Fibroblast of mammary gland (primary cell): ENCODE measurements around the gene TSPOAP1.

Experiments used
- DNase-seq: peaks from one replicate; pipeline ENCODE4 v3.0.0-alpha.2; 2010; ENCODE audit warnings: low read depth
- H3K4me3 ChIP-seq: 2 replicates; pipeline ENCODE4 v1.5.1; 2011; ENCODE audit warnings: low read depth, mild to moderate bottlenecking, low read length, moderate library complexity; ENCODE audit not compliant: control insufficient read depth
- CTCF ChIP-seq: conservative IDR thresholded peaks from 2 replicates; pipeline ENCODE4 v1.5.1; 2011; ENCODE audit warnings: low read depth, low read length, inconsistent platforms; ENCODE audit not compliant: control insufficient read depth, insufficient read depth

The TSPOAP1 gene

GRCh38 chr17:58252141-58252540 lies 76.5 kb downstream of the TSPOAP1 start:
- no peak overlapping the region for H3K4me3 ChIP-seq
- DNase-seq, result no peak
- TF ChIP-seq CTCF, result no peak
